HUES64 (cell line): ENCODE measurements around the gene OLR1.

Source experiments
- H3K27ac ChIP-seq: 2 replicates; pipeline ENCODE4 v1.7.0; 2013; ENCODE audit warnings: low read depth, low read length, inconsistent platforms
- H3K27me3 ChIP-seq: 2 replicates; pipeline ENCODE4 v1.6.1; 2013; ENCODE audit warnings: mild to moderate bottlenecking, low read length; ENCODE audit not compliant: insufficient read depth
- H3K36me3 ChIP-seq: 2 replicates; pipeline ENCODE4 v1.6.1; 2013; ENCODE audit warnings: mild to moderate bottlenecking, low read length; ENCODE audit not compliant: insufficient read depth
- H3K4me1 ChIP-seq: 2 replicates; pipeline ENCODE4 v1.6.1; 2013; ENCODE audit warnings: mild to moderate bottlenecking, low read length, moderate library complexity; ENCODE audit not compliant: insufficient read depth
- H3K4me3 ChIP-seq: 2 replicates; pipeline ENCODE4 v1.5.1; 2013; ENCODE audit warnings: mild to moderate bottlenecking, low read length, moderate library complexity
- H3K9ac ChIP-seq: 2 replicates; pipeline ENCODE4 v1.6.1; 2013; ENCODE audit warnings: mild to moderate bottlenecking, low read depth, low read length
- H3K9me3 ChIP-seq: 2 replicates; pipeline ENCODE4 v1.6.1; 2013; ENCODE audit warnings: low read depth, low read length; ENCODE audit not compliant: insufficient read depth
- WGBS: fragments of 150-250, 120-280 bp; methylation state at CpG from one replicate; pipeline ENCODE4 v1.1.7; 2013; ENCODE audit warnings: missing lambda C conversion rate; 5-methylcytosine and 5-hydroxymethylcytosine counted together

Gene OLR1

GRCh38 chr12:10170216-10170615, 1.7 kb downstream of the OLR1 start:
- 84% methylated on average over 5 of the region's 5 CpGs for WGBS
- no peak overlapping the region for H3K9ac ChIP-seq
- no peaks in the 10 kb centered on the region for H3K9me3 ChIP-seq
- H3K4me1 ChIP-seq: no peaks in the 10 kb centered on the region
- H3K36me3 ChIP-seq: no peaks in the 10 kb centered on the region
- H3K27ac ChIP-seq: no peak overlapping the region
- no peak overlapping the region for H3K4me3 ChIP-seq
- no peaks in the 10 kb centered on the region for H3K27me3 ChIP-seq

GRCh38 chr12:10169104-10169503, 2.8 kb downstream of the OLR1 start:
- H3K9ac ChIP-seq: no peak overlapping the region
- no peaks in the 10 kb centered on the region for H3K36me3 ChIP-seq
- WGBS: 89% methylated on average over 2 of the region's 3 CpGs
- H3K27ac ChIP-seq: no peak overlapping the region
- no peaks in the 10 kb centered on the region for H3K27me3 ChIP-seq
- no peaks in the 10 kb centered on the region for H3K9me3 ChIP-seq
- H3K4me1 ChIP-seq: no peaks in the 10 kb centered on the region
- no peak overlapping the region for H3K4me3 ChIP-seq

DNA sequence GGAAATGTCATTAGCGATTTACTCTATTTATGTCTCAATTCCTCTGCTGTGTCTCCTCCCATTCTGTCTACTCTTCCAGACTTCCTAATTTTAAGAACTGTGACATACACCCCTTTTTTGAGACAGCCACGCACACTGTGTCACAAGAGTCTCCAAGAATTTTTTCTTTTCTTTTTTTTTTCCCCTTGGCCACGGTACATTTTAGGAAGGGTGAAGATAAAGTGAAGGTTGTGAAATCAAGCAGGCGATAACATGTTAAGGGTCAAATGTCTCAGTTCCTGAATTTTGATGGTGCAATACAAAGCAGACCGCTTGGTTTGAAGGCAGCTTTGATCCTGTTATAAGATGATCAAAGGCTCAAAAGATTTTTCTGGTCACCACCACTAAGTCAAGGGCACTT, 4.3 kb downstream of the OLR1 start:
- Histone ChIP-seq H3K36me3 (no peaks in the 10 kb centered on the region), H3K9me3 (no peaks in the 10 kb centered on the region), H3K4me1 (no peaks in the 10 kb centered on the region), H3K4me3 (no peak overlapping the region), H3K27me3 (no peaks in the 10 kb centered on the region), H3K9ac (no peak overlapping the region), H3K27ac (no peak overlapping the region)
- 78% methylated on average over 5 of the region's 5 CpGs for WGBS

DNA sequence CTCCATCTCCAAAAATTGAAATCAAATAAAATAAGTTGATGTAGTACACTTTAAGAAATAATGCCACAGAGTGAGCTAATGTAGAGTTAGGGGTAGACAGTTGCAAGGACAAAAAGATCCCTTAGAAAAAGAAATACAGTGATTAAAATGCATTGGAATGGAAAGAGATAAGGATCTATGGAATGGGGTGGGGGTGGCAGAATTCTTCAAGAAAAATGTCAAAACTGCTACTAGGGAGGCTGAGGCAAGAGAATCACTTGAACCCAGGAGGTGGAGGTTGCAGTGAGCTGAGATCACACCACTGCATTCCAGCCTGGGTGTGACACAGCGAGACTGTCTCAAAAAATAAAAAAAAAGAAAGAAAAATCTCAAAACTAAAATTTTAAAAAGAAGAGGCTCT, 6.5 kb downstream of the OLR1 start:
- Histone ChIP-seq H3K27ac (no peak overlapping the region), H3K36me3 (no peaks in the 10 kb centered on the region), H3K9me3 (no peaks in the 10 kb centered on the region), H3K9ac (no peak overlapping the region), H3K4me1 (no peaks in the 10 kb centered on the region), H3K4me3 (no peak overlapping the region), H3K27me3 (no peaks in the 10 kb centered on the region)
- no CpG with 5 or more reads among the region's 1 CpG for WGBS

DNA sequence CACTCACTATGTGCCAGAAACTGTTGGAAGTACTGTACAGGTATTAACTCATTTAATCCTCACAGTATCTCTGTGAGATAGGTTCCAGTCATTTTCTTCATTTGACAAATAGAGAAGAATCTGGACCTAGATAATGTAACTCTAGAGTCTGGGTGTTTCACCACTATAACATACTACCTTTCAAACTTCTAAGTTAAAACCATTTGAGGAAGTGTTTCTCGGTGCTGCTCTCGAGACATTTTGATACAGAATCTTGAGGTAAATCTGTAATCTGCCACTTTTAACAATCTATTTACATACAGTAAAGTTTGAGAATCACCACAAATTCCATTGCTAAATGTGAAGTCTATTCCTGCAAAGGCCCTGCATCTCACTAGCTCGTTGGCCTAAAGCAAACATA, 8.8 kb downstream of the OLR1 start:
- Histone ChIP-seq H3K9me3 (no peaks in the 10 kb centered on the region), H3K36me3 (no peaks in the 10 kb centered on the region), H3K9ac (no peak overlapping the region), H3K27ac (no peak overlapping the region), H3K4me3 (no peak overlapping the region), H3K27me3 (no peaks in the 10 kb centered on the region), H3K4me1 (no peaks in the 10 kb centered on the region)
- 95% methylated on average over 3 of the region's 3 CpGs for WGBS

DNA sequence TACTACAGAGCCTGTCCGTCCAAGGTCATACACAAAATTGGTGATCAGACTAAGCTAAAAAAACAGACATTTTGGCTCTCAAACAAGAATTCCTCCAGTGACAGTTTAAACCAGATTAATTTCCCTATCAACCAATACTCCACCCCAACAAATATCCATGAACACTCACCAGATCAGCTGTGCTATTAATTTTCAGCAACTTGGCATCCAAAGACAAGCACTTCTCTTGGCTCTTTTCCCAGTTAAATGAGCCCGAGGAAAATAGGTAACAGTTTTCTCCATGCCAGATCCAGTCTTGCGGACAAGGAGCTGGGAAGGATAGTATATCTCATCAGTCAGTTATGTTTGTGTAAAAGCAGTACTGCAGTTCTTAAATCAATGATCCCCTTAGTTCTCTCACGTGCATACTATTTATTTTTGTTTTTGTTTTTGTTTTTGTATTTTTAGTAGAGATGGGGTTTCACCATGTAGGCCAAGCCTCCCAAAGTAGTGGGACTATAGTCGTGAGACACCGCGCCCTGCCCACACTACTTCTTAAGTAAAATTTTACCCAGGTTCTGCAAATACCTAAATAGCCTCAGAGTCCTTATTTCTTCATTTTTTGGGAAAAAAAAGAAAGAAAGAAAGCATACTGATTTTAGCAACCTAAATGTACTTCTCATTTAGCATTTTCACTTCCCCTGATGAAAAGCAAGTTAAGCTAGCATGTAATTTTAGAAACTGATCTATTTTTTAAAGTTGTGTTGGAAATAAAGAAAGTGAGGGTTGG, 11.1 kb downstream of the OLR1 start:
- Histone ChIP-seq H3K4me3 (no peak overlapping the region), H3K27ac (no peak overlapping the region), H3K27me3 (no peaks in the 10 kb centered on the region), H3K4me1 (no peaks in the 10 kb centered on the region), H3K36me3 (no peaks in the 10 kb centered on the region), H3K9me3 (no peaks in the 10 kb centered on the region), H3K9ac (no peak overlapping the region)
- WGBS: 91% methylated on average over 7 of the region's 7 CpGs

DNA sequence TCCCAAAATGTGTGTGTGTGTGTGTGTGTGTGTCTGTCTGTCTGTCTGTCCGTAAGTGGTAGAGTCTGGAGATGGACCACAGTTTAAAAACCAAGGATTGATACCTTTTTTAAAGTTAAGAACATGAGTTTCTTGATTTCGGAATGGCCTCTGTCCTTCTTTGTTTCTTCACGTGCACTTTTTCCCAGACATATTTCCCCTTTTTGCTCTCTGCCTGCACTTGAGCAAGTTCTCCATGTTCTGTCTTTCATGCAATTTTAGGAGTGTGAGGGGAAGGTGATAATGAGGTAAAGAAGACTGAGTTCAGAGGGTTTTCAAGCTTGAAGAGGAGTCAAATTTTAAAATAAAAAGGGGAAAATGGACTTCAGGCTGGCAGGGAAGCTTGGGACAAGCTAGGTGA, 12.7 kb downstream of the OLR1 start:
- WGBS: 67% methylated on average over 3 of the region's 3 CpGs

GRCh38 chr12:10158406-10158805, 13.5 kb downstream of the OLR1 start:
- Histone ChIP-seq H3K27ac (no peak overlapping the region), H3K36me3 (no peaks in the 10 kb centered on the region), H3K4me1 (0 out of 2 replicates have a peak, but pooled peaks cover 3% of the 10 kb centered on the region), H3K9me3 (no peaks in the 10 kb centered on the region), H3K27me3 (no peaks in the 10 kb centered on the region), H3K4me3 (no peak overlapping the region), H3K9ac (no peak overlapping the region)
- no CpG with 5 or more reads among the region's 2 CpGs for WGBS

More for the DNA sequence above, 12.7 kb downstream of the OLR1 start:
- H3K9ac ChIP-seq: no peak overlapping the region
- H3K36me3 ChIP-seq: no peaks in the 10 kb centered on the region
- no peaks in the 10 kb centered on the region for H3K27me3 ChIP-seq
- H3K4me3 ChIP-seq: no peak overlapping the region
- H3K9me3 ChIP-seq: no peaks in the 10 kb centered on the region
- no peaks in the 10 kb centered on the region for H3K4me1 ChIP-seq
- H3K27ac ChIP-seq: no peak overlapping the region

- no peak overlapping the region for H3K27ac ChIP-seq
- no peaks in the 10 kb centered on the region for H3K9me3 ChIP-seq
- H3K4me3 ChIP-seq: no peak overlapping the region
- H3K27me3 ChIP-seq: no peaks in the 10 kb centered on the region
- no peak overlapping the region for H3K9ac ChIP-seq
- no peaks in the 10 kb centered on the region for H3K36me3 ChIP-seq
- WGBS: 95% methylated on average over 2 of the region's 3 CpGs
- 0 out of 2 replicates have a peak, but pooled peaks cover 3% of the 10 kb centered on the region for H3K4me1 ChIP-seq
These were observed 16.0 kb downstream of the OLR1 start for GRCh38 chr12:10155966-10156365.

DNA sequence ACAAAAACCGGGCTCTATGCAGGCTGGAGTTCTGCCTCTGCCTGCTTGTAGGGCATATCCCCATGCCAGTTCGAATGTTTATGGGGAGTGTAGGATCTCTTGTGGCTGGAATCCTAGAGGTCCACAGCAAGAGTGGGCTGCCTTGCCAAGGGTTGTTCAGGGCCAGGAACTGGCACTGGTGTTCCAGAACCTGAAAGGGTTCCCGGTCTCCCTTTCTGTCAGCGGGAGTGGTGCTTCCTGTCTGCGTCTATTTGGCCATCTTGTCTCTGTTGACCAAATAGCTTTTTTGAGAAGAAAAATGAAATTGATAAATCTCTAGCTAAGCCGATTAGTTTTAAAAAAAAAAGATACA, 17.8 kb downstream of the OLR1 start:
- Histone ChIP-seq H3K36me3 (no peaks in the 10 kb centered on the region), H3K27ac (no peak overlapping the region), H3K4me3 (peak overlapping the region; percentile 60), H3K4me1 (0 out of 2 replicates have a peak, but pooled peaks cover 3% of the 10 kb centered on the region), H3K9ac (peak overlapping the region; percentile 74), H3K27me3 (no peaks in the 10 kb centered on the region), H3K9me3 (no peaks in the 10 kb centered on the region)
- WGBS: 55% methylated on average over 5 of the region's 6 CpGs

DNA sequence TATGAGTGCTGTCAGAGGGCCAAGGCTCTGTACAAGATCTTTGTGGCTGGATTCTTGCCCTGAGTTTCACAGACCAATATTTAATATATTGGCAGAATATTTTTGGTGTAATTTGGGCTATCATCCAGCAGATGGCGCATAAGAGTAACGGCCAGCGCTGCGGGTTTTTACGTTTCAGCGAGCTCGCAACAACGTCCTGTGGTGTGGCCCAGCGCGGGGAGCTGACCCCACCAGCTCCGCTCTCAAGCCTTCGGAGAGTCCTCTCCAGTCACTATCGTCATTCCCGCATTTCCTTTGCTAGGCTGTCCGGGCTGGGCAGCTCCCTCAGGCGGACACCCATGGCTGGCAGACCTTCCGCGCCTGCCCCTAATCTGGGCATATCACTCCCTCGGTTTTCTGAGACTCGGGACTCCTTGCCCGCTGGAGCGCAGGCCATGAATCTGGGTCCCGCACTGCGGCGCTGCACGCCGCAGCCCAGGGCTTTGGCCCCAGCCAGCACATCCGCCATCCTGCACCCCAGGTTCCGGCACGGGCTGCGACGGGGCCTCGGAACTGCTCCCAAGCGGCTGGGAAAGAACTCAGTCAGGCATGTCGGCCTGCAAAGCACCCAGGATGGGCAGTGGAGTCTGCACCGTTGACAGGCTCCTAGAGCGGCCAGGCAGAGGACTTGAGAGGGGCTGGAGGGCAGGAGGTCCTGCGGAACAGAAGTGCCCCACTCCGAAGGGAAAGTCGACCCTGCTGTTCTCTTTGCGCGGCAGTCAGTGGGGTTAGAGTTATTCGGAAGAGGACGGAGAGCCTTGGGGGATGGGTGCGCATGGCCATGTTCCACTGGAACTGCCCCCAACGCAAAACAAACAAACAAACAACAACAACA, 18.4 kb downstream of the OLR1 start:
- Histone ChIP-seq H3K9me3 (no peaks in the 10 kb centered on the region), H3K4me1 (0 out of 2 replicates have a peak, but pooled peaks cover 3% of the 10 kb centered on the region), H3K4me3 (peak overlapping the region; percentile 60), H3K27ac (peak overlapping the region; percentile 17; the same call in 1 of the 2 replicates), H3K36me3 (no peaks in the 10 kb centered on the region), H3K9ac (peak overlapping the region; percentile 74), H3K27me3 (no peaks in the 10 kb centered on the region)
- 3% methylated on average over 43 of the region's 46 CpGs for WGBS
